HepG2 (cell line): Measurements from ENCODE around the gene PGK1. TPM values are rescaled to one million over a fixed set of nuclear protein-coding genes. Genes with fewer than 3 reads are reported as not detected.

Experiments used
- ADNP ChIP-seq: sonication (generic); formaldehyde crosslinking; IDR thresholded peaks from 2 replicates; pipeline ENCODE4 v1.4.0; 2020; ENCODE audit warnings: missing genetic modification reagents
- CBX5 ChIP-seq: sonication (generic); formaldehyde crosslinking; IDR thresholded peaks from 2 replicates; pipeline ENCODE4 v1.4.0; 2020; ENCODE audit warnings: missing genetic modification reagents, borderline replicate concordance
- DMAP1 ChIP-seq: IDR thresholded peaks from 2 replicates; pipeline ENCODE4 v1.6.1; 2016
- ELF4 ChIP-seq: sonication (generic); formaldehyde crosslinking; IDR thresholded peaks from 2 replicates; pipeline ENCODE4 v1.5.0; 2020; ENCODE audit warnings: missing genetic modification reagents, mild to moderate bottlenecking, moderate library complexity, borderline replicate concordance
- IKZF4 ChIP-seq: sonication (generic); formaldehyde crosslinking; IDR thresholded peaks from 2 replicates; pipeline ENCODE4 v1.5.1; 2020; ENCODE audit warnings: borderline replicate concordance, mild to moderate bottlenecking, low read depth, missing genetic modification reagents; ENCODE audit errors: not compliant biosample characterization
- JDP2 ChIP-seq: sonication (generic); formaldehyde crosslinking; IDR thresholded peaks from 2 replicates; pipeline ENCODE4 v1.8.1; 2022; ENCODE audit warnings: missing genetic modification reagents, borderline replicate concordance
- MEIS1 ChIP-seq: sonication (generic); formaldehyde crosslinking; IDR thresholded peaks from 2 replicates; pipeline ENCODE4 v1.9.0; 2021; ENCODE audit warnings: mild to moderate bottlenecking, missing genetic modification reagents, moderate library complexity, borderline replicate concordance
- MTF1 ChIP-seq: sonication (generic); formaldehyde crosslinking; IDR thresholded peaks from 2 replicates; pipeline ENCODE4 v1.5.0; 2020; ENCODE audit warnings: missing genetic modification reagents
- NKX3-1 ChIP-seq: sonication (generic); formaldehyde crosslinking; IDR thresholded peaks from 2 replicates; pipeline ENCODE4 v1.5.0; 2020; ENCODE audit warnings: missing genetic modification reagents
- RELA ChIP-seq: sonication (generic); formaldehyde crosslinking; IDR thresholded peaks from 2 replicates; pipeline ENCODE4 v1.4.0; 2020; ENCODE audit warnings: missing genetic modification reagents
- RFXANK ChIP-seq: IDR thresholded peaks from 2 replicates; pipeline ENCODE4 v1.6.1; 2016
- SMAD3 ChIP-seq: sonication (generic); formaldehyde crosslinking; IDR thresholded peaks from 2 replicates; pipeline ENCODE4 v1.4.0; 2020; ENCODE audit warnings: missing genetic modification reagents
- SNRNP70 ChIP-seq: fragments of 200-400 bp; formaldehyde crosslinking; IDR thresholded peaks from 2 replicates; pipeline ENCODE4 v1.6.1; 2017; ENCODE audit warnings: mild to moderate bottlenecking, low read depth, low read length, moderate library complexity
- SOX5 ChIP-seq: IDR thresholded peaks from 2 replicates; pipeline ENCODE4 v1.6.1; 2016; ENCODE audit warnings: borderline replicate concordance
- THAP8 ChIP-seq: sonication (generic); formaldehyde crosslinking; IDR thresholded peaks from 2 replicates; pipeline ENCODE4 v1.5.1; 2020; ENCODE audit warnings: missing genetic modification reagents, mild to moderate bottlenecking, borderline replicate concordance
- YY1 ChIP-seq: IDR thresholded peaks from 2 replicates; pipeline ENCODE4 v1.6.1; 2011; ENCODE audit warnings: low read length, low read depth, moderate library complexity, mild to moderate bottlenecking; ENCODE audit not compliant: insufficient read depth, insufficient replicate concordance
- ZBTB21 ChIP-seq: sonication (generic); formaldehyde crosslinking; IDR thresholded peaks from 2 replicates; pipeline ENCODE4 v1.4.0; 2020; ENCODE audit warnings: missing genetic modification reagents
- ZBTB37 ChIP-seq: sonication (generic); formaldehyde crosslinking; IDR thresholded peaks from 2 replicates; pipeline ENCODE4 v1.4.0; 2020; ENCODE audit warnings: mild to moderate bottlenecking, missing genetic modification reagents
- ZNF34 ChIP-seq: sonication (generic); formaldehyde crosslinking; IDR thresholded peaks from 2 replicates; pipeline ENCODE4 v1.4.0; 2020; ENCODE audit warnings: mild to moderate bottlenecking, missing genetic modification reagents, borderline replicate concordance
- ZNF367 ChIP-seq: sonication (generic); formaldehyde crosslinking; IDR thresholded peaks from 2 replicates; pipeline ENCODE4 v1.4.0; 2020; ENCODE audit warnings: missing genetic modification reagents, borderline replicate concordance
- ZNF563 ChIP-seq: sonication (generic); formaldehyde crosslinking; IDR thresholded peaks from 2 replicates; pipeline ENCODE4 v1.8.0; 2022; ENCODE audit warnings: mild to moderate bottlenecking, moderate library complexity, missing genetic modification reagents
- ZNF816 ChIP-seq: sonication (generic); formaldehyde crosslinking; IDR thresholded peaks from 2 replicates; pipeline ENCODE4 v1.8.0; 2022; ENCODE audit warnings: missing genetic modification reagents, mild to moderate bottlenecking, borderline replicate concordance
- polyA plus RNA-seq, 8 experiments: library from polyadenylated mRNA; depleted of rRNA in 3 of 8; stranded (reverse) in 7 of 8; unstranded in 1 of 8; fragments of >200 nt; fragmentation: Illumina TruSeq in 4 of 8; extraction: Trizol in 4 of 8; gene quantifications; 2 replicates each; pipeline versions ENCODE4 v1.2.1 to v1.2.3, GENCODE V29; 2011 to 2016; ENCODE audit warnings: low read depth in 4 of 8, missing spikeins in 1 of 8, mixed read lengths in 1 of 8; ENCODE audit not compliant: insufficient read depth in 1 of 8
- total RNA-seq, 5 experiments: library from RNA; depleted of rRNA; stranded (reverse); fragments of >200 nt; fragmentation: Illumina TruSeq; extraction: Trizol; gene quantifications; 2 replicates each; pipeline ENCODE4 v1.2.3, GENCODE V29; 2016; ENCODE audit warnings: low read depth in 1 of 5
- TF ChIP-seq, protein P1 (sequence below): sonication (generic); formaldehyde crosslinking; IDR thresholded peaks from 2 replicates; pipeline ENCODE4 v1.4.0; 2020; ENCODE audit warnings: mild to moderate bottlenecking, missing genetic modification reagents
- TF ChIP-seq, protein P2 (sequence below): sonication (generic); formaldehyde crosslinking; IDR thresholded peaks from 2 replicates; pipeline ENCODE4 v1.4.0; 2020; ENCODE audit warnings: missing genetic modification reagents
- TF ChIP-seq, protein P3 (sequence below): IDR thresholded peaks from 2 replicates; pipeline ENCODE4 v1.6.1; 2018; ENCODE audit warnings: missing genetic modification reagents, mild to moderate bottlenecking, missing compliant biosample characterization

Gene PGK1
- total and polyA plus RNA-seq, 2 of the 13 experiments (the other 11 are each of a cell fraction or from before 2014, with no cell fraction given) = 325 to 1,274 TPM

- no peak for TF ChIP-seq IKZF4
- TF ChIP-seq, protein P1, sequence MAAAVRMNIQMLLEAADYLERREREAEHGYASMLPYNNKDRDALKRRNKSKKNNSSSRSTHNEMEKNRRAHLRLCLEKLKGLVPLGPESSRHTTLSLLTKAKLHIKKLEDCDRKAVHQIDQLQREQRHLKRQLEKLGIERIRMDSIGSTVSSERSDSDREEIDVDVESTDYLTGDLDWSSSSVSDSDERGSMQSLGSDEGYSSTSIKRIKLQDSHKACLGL (CRISPR knock-in tag) = no peak
- TF ChIP-seq ADNP (CRISPR knock-in tag) = no peak
- TF ChIP-seq YY1 = peak; percentile 90
- no peak for TF ChIP-seq ZNF563 (CRISPR knock-in tag)
- TF ChIP-seq ELF4 (CRISPR knock-in tag) = no peak
- TF ChIP-seq ZBTB21 (CRISPR knock-in tag) = no peak
- no peak for TF ChIP-seq ZBTB37 (CRISPR knock-in tag)
- no peak for TF ChIP-seq MEIS1
- TF ChIP-seq, protein P2, sequence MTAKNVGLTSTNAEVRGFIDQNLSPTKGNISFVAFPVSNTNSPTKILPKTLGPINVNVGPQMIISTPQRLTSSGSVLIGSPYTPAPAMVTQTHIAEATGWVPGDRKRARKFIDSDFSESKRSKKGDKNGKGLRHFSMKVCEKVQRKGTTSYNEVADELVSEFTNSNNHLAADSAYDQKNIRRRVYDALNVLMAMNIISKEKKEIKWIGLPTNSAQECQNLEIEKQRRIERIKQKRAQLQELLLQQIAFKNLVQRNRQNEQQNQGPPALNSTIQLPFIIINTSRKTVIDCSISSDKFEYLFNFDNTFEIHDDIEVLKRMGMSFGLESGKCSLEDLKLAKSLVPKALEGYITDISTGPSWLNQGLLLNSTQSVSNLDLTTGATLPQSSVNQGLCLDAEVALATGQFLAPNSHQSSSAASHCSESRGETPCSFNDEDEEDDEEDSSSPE (CRISPR knock-in tag) = peak; percentile 66
- TF ChIP-seq CBX5 (CRISPR knock-in tag) = no peak
- TF ChIP-seq THAP8 (CRISPR knock-in tag) = no peak
- TF ChIP-seq JDP2 (CRISPR knock-in tag) = no peak
- TF ChIP-seq ZNF367 (CRISPR knock-in tag) = no peak
- no peak for TF ChIP-seq ZNF34 (CRISPR knock-in tag)
- no peak for TF ChIP-seq MTF1 (CRISPR knock-in tag)
- 0 out of 2 replicates have a peak, but pooled peaks have one; percentile 24 for TF ChIP-seq SMAD3 (CRISPR knock-in tag)
- TF ChIP-seq NKX3-1 (CRISPR knock-in tag) = no peak
- no peak for TF ChIP-seq DMAP1
- TF ChIP-seq RFXANK (CRISPR knock-in tag) = no peak
- no peak for TF ChIP-seq SNRNP70
- TF ChIP-seq ZNF816 (CRISPR knock-in tag) = no peak
- TF ChIP-seq RELA (CRISPR knock-in tag) = no peak
- TF ChIP-seq SOX5 (CRISPR knock-in tag) = no peak
- TF ChIP-seq, protein P3, sequence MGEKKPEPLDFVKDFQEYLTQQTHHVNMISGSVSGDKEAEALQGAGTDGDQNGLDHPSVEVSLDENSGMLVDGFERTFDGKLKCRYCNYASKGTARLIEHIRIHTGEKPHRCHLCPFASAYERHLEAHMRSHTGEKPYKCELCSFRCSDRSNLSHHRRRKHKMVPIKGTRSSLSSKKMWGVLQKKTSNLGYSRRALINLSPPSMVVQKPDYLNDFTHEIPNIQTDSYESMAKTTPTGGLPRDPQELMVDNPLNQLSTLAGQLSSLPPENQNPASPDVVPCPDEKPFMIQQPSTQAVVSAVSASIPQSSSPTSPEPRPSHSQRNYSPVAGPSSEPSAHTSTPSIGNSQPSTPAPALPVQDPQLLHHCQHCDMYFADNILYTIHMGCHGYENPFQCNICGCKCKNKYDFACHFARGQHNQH (CRISPR knock-in tag) = 0 out of 2 replicates have a peak, but pooled peaks have one; percentile 41
Observed at GRCh38 chrX:78139160-78140123, 35.4 kb downstream of the PGK1 start, which contains the start of gene TAF9B (continued).
